HCT116 (cell line): ENCODE data around the gene PEX11G.

Experiments used
- CTCF ChIP-seq, 3 experiments: fragments of 200-600 bp in 1 of 3; sonication (generic) in 1 of 3; IDR thresholded peaks in 2 of 3; conservative IDR thresholded peaks in 1 of 3; 2 replicates each; pipeline ENCODE4 v1.5.1; 2012 to 2017; ENCODE audit warnings: low read depth in 2 of 3, low read length in 2 of 3, antibody characterized with exemption in 1 of 3, borderline replicate concordance in 1 of 3, control low read depth in 1 of 3, mild to moderate bottlenecking in 1 of 3, mixed read lengths in 1 of 3, mixed run types in 1 of 3, moderate library complexity in 1 of 3; ENCODE audit not compliant: insufficient read depth in 1 of 3
- EZH2 ChIP-seq: fragments of 200-600 bp; sonication (generic); IDR thresholded peaks from 2 replicates; pipeline ENCODE4 v1.6.1; 2017; ENCODE audit warnings: antibody characterized with exemption, mixed run types
- MAX ChIP-seq: IDR thresholded peaks from 2 replicates; pipeline ENCODE4 v1.6.1; 2012
- POLR2A ChIP-seq: IDR thresholded peaks from 2 replicates; pipeline ENCODE4 v1.7.0; 2011; ENCODE audit warnings: borderline replicate concordance; ENCODE audit not compliant: insufficient read depth, insufficient read length; ENCODE audit errors: extremely low read depth
- POLR2AphosphoS5 ChIP-seq: IDR thresholded peaks from 2 replicates; pipeline ENCODE4 v1.6.1; 2011; ENCODE audit warnings: mild to moderate bottlenecking, low read depth, low read length, moderate library complexity
- REST ChIP-seq: IDR thresholded peaks from 2 replicates; pipeline ENCODE4 v1.6.1; 2012; ENCODE audit warnings: low read depth
- SRF ChIP-seq: IDR thresholded peaks from 2 replicates; pipeline ENCODE4 v1.6.1; 2012; ENCODE audit warnings: low read depth
- TCF7L2 ChIP-seq: IDR thresholded peaks from 2 replicates; pipeline ENCODE4 v1.7.0; 2011; ENCODE audit warnings: borderline replicate concordance, inconsistent platforms; ENCODE audit not compliant: insufficient read depth, insufficient read length; ENCODE audit errors: extremely low read depth
- YY1 ChIP-seq: IDR thresholded peaks from 2 replicates; pipeline ENCODE4 v1.6.1; 2011; ENCODE audit warnings: low read length, low read depth, moderate library complexity, mild to moderate bottlenecking; ENCODE audit not compliant: insufficient replicate concordance; ENCODE audit errors: extremely low read depth
- ZFX ChIP-seq: fragments of 450-650 bp; IDR thresholded peaks from 2 replicates; pipeline ENCODE4 v1.6.1; 2017

- TF ChIP-seq EZH2 (no peak), CTCF (IDR thresholded peaks at IDR 0.05 in 2 of 3, conservative IDR thresholded peaks at IDR 0.05 in 1 of 3; ENCODE audit: borderline replicate concordance in 1 of 3, insufficient read depth in 1 of 3, low read depth in 2 of 3, low read length in 2 of 3) (no peak), REST (no peak), ZFX (no peak), MAX (no peak), POLR2AphosphoS5 (no peak; the same call in 1 of the 2 replicates), YY1 (no peak), POLR2A (no peak), TCF7L2 (no peak), SRF (no peak)
Observed at GRCh38 chr19:7506385-7507328, 17.8 kb upstream of the PEX11G start.
